Embryonic facial prominence (tissue), 1 donor: Measurements from ENCODE around the gene ALDH1A2.

ENCODE experiments used
- DNase-seq: peaks from one replicate; pipeline ENCODE4 v3.0.0-alpha.2; 2016; ENCODE audit errors: extremely low spot score

The ALDH1A2 gene

GRCh38 chr15:57943754-57944420 lies 121.6 kb downstream of the ALDH1A2 start:
- no peak for DNase-seq

GRCh38 chr15:57943171-57943570 lies 122.3 kb downstream of the ALDH1A2 start:
- no peak for DNase-seq

DNA sequence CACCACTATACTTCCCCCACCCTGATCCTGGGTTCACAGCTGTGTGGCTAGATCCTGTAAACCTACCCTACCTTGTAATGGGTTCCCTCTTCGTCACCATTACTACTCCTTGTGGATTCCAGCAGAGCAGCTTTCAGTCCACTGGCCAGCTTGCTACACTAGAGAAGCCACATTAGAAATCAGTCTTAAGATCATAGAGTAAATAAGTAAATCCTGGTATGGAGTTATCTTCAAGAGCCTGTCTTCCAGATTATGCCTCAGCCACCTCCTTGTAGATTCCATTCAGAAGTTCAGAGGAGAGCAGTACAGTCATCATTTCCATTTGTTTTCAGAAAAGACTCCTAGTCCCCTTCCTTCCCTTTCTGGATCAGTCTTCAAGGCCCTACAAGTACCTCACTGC lies 123.7 kb downstream of the ALDH1A2 start:
- DNase-seq, result no peak

GRCh38 chr15:57932348-57932747 lies 133.2 kb downstream of the ALDH1A2 start:
- DNase-seq, result no peak

GRCh38 chr15:57931570-57931969 lies 133.9 kb downstream of the ALDH1A2 start:
- DNase-seq, result no peak

- DNase-seq, result no peak
Observed at GRCh38 chr15:57927091-57927631, 138.3 kb downstream of the ALDH1A2 start.

DNA sequence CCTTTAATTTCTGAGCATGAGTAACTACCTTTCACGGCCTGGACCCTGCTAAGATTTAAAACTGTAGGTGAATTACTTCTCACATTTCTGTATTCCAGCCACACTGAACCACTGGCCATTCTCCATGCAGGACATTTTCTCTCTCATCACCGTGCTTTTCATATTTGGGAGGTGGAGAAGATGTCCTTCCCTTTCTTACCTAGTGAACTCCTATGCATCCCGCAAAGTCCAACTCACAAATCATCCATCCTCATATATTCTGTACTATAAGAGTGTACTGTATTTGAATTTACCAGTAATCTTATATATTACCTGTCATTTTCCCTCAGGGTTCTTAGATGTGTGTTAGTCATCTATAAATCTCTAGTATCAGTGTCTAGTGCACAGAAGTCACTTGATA lies 139.9 kb downstream of the ALDH1A2 start:
- no peak for DNase-seq

GRCh38 chr15:57924598-57924997 lies 140.9 kb downstream of the ALDH1A2 start:
- no peak for DNase-seq

DNA sequence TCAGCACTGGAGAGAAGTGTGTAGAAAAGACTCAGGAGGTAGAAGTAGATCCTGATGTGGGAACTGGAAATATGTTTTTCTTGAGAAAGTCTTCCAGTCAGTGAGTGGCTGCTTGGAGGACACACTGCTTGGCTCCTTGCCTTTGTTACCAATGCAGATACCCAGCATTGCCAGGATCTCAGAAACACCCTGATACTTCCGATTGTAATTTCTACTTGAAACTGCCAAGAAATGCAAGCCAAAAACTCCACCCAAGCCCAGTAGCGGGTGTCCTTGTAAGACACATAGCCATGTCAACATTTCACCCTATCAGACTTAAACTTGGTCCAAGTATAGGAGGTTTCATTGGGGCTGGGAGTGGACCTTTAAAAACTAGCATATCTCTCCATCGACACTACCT lies 141.8 kb downstream of the ALDH1A2 start:
- DNase-seq, result no peak

GRCh38 chr15:57923306-57923705 lies 142.2 kb downstream of the ALDH1A2 start:
- no peak for DNase-seq

DNA sequence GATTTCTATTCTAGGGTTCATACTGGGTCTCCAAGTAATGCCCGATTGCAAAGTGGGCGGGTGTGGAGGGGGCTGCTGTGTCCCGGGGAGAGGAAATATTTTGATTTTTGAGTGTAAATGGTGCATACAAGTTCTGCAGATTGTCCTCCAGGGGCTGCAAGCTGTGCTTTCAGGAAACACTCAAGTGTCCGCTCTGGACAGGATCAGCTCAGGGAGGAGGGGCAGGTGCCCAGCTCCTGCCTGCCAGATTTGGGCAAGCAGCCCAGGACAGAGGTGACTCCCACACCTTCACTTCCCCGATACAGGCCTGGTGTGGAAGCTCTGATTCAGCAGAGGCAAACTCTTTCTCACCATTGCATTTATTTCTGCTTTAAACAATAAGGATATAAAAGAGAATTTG lies 142.7 kb downstream of the ALDH1A2 start:
- no peak for DNase-seq

GRCh38 chr15:57921371-57921770 lies 144.1 kb downstream of the ALDH1A2 start:
- no peak for DNase-seq

GRCh38 chr15:57920911-57921310 lies 144.6 kb downstream of the ALDH1A2 start:
- DNase-seq, result no peak

- DNase-seq, result no peak
Observed at GRCh38 chr15:57919754-57920153, 145.8 kb downstream of the ALDH1A2 start.

DNA sequence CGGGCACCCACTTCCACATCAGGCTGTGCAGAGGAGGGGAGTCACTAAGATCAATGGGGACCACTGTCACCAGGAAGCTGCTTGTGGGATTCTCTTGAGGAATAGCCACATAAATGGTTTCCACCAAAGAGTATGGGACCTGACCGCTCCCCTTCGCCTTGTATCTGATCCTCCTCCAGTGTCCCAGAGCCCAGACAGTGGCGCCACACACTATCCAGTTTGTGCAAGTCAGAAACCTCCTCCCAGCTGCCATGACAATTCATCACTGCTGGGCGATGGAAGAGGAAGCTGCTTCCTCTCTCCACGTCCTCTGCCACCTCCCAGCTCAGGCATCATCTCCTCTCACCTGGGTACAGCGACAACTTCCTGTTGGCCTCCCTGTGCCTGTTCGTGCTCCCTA lies 147.5 kb downstream of the ALDH1A2 start:
- no peak for DNase-seq

DNA sequence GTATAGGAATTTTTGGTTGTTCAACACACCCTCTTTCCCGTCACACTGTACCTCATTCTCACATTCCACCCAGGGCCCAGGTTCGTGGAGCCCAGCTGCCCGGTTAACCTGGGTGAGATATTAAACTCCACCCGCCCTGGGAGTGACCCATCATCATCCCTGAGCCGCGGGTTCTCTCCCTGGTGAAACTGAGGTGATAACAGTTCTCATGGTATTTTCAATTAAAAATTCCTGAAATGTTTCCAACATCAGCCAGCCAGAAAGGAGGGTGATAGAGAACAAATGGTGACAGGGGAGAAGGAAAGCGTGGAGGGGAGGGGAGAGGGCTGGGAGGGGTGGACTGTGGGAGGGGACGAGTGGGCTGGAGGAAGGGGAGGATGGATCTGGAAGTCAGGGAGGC lies 148.8 kb downstream of the ALDH1A2 start:
- no peak for DNase-seq

DNA sequence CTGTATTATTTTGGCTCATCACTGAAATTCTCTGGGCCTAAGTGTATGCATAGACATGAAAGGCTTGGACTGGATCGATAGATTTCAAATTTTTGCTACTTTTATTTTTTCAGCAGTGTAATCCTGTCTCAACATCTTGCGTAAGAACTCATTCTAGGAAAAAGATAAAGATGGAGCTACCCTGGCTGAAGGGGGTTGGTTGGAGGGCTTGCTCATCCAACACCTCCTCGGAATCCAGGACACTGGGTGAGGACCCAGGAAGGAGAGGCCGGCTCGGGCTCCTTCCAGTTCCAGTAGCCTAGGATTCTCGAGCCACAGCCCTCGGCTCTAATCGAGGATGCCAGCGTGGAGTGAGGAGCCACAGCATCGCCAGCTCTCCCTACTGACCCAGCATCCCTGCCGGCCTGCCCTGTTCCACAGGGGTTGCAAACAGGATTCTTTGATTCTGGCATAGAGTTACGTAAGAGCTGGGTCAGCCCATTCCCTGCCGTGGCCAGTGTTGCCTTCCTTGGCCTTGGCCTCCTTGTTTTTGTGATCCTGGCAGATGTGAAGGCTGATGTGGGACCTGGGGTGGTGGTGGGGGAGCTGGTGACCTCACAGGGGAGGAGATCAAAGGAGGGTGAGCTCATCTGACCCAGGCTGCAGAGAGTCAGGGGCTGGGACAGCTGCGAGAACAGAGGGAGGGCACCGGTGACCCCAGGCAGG lies 149.5 kb downstream of the ALDH1A2 start:
- no peak for DNase-seq

DNA sequence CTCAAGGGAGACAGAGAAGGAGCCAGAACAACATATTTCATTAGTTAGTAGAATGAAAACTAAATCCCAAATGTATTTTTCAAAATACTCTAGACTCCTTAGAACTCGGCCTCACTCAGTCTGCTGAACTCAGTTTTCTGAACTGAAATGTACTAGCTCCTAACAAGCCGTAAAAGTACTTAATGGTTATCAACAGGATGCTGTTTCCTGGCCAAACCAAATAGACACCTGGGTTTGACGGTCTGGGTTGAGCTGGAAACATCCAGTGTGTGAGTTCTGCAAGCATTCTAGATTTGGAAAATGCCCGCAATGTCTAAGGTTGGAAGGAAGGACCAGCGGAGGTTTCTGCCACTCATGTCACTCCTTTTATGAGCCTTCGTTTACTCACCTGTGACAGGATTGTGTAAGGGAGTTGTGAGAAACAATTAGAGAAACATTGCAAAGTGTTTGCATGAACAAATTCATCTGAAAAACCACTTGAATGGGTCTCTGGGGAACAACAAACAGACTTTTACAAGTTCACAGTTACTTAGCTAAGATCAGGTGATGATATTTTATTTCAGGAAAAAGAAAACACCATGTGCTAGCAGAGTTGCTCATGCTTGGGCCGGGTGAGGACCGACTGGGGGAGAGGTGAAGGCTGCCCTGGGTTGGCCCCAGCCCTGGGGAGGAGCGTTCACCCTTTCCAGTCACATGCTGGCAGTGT lies 151.0 kb downstream of the ALDH1A2 start:
- no peak for DNase-seq

DNA sequence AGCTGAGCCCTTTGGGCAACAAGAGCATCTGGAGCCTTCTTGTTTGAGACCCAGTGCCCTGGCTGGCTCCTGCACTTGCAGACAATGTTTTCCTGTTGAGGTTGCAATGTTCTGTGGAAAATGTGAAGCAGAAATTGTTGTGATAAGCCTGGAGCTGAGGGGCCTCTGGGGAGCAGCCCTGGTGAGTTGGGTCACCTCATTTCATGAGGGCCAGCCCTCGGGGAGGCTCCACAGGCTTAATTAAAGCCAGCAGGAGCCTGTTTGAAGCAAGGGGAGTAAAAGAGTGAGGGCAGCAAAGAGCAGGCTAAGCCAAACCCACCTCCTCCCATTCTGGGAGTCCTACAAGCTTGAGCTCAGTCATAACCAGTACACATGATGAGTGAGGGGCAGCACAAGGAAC lies 154.3 kb downstream of the ALDH1A2 start:
- no peak for DNase-seq

- DNase-seq, result no peak
Observed at GRCh38 chr15:57910672-57911071, 154.8 kb downstream of the ALDH1A2 start.

GRCh38 chr15:57909388-57909787 lies 156.1 kb downstream of the ALDH1A2 start:
- DNase-seq, result no peak

- DNase-seq, result no peak
Observed at GRCh38 chr15:57903626-57904025, 161.9 kb downstream of the ALDH1A2 start.
